GM12878 (cell line): Measurements from ENCODE around the gene EHBP1L1. TPM values are rescaled to one million over a fixed set of nuclear protein-coding genes. Genes with fewer than 3 reads are reported as not detected.
A peak's percentile ranks its signal among the peaks of the same experiment; 100 is the strongest.

Experiments used
- CBX5 ChIP-seq: sonication (generic); IDR thresholded peaks from 2 replicates; pipeline ENCODE4 v1.6.1; 2016; ENCODE audit warnings: low read depth, moderate library complexity, mild to moderate bottlenecking, inconsistent platforms
- CEBPZ ChIP-seq: fragments of 150-350 bp; IDR thresholded peaks from 2 replicates; pipeline ENCODE4 v1.6.1; 2016; ENCODE audit warnings: low read depth, low read length
- E2F4 ChIP-seq: IDR thresholded peaks from 2 replicates; pipeline ENCODE4 v1.6.1; 2012; ENCODE audit warnings: low read depth, low read length, improper control_type of control experiment
- EGR1 ChIP-seq, 2 experiments: IDR thresholded peaks; 1 replicate in 1 of 2; 2 replicates in 1 of 2; pipeline ENCODE4 v1.6.1; 2011 to 2012; ENCODE audit warnings: low read depth in 2 of 2, low read length in 2 of 2, borderline replicate concordance in 1 of 2, mild to moderate bottlenecking in 1 of 2, moderate library complexity in 1 of 2
- ELK1 ChIP-seq: IDR thresholded peaks from 2 replicates; pipeline ENCODE4 v1.6.1; 2012; ENCODE audit warnings: low read depth, low read length, improper control_type of control experiment
- EZH2 ChIP-seq: IDR thresholded peaks from 2 replicates; pipeline ENCODE4 v1.6.1; 2012; ENCODE audit warnings: low read depth, mild to moderate bottlenecking, control low read depth, inconsistent platforms, low read length, borderline replicate concordance; ENCODE audit not compliant: control insufficient read depth
- FOXM1 ChIP-seq: IDR thresholded peaks from 2 replicates; pipeline ENCODE4 v1.6.1; 2012; ENCODE audit warnings: low read depth, mild to moderate bottlenecking, inconsistent platforms, low read length, moderate library complexity
- IRF3 ChIP-seq: fragments of 450-650 bp; IDR thresholded peaks from 2 replicates; pipeline ENCODE4 v1.6.1; 2014; ENCODE audit warnings: mild to moderate bottlenecking
- NFIC ChIP-seq: IDR thresholded peaks from 2 replicates; pipeline ENCODE4 v1.6.1; 2012; ENCODE audit warnings: low read depth, mild to moderate bottlenecking, inconsistent platforms, low read length, moderate library complexity
- NFYA ChIP-seq: IDR thresholded peaks from 2 replicates; pipeline ENCODE4 v1.6.1; 2011; ENCODE audit warnings: low read depth, mild to moderate bottlenecking, low read length, improper control_type of control experiment, borderline replicate concordance
- PML ChIP-seq: IDR thresholded peaks from 2 replicates; pipeline ENCODE4 v1.6.1; 2012; ENCODE audit warnings: low read length, inconsistent platforms
- RUNX3 ChIP-seq: IDR thresholded peaks from 2 replicates; pipeline ENCODE4 v1.6.1; 2012; ENCODE audit warnings: low read length, inconsistent platforms
- SMAD1 ChIP-seq: fragments of 450-650 bp; IDR thresholded peaks from 2 replicates; pipeline ENCODE4 v1.6.1; 2018; ENCODE audit warnings: mild to moderate bottlenecking, low read depth; ENCODE audit not compliant: partially characterized antibody
- SRF ChIP-seq, 2 experiments: IDR thresholded peaks; 2 replicates each; pipeline ENCODE4 v1.6.1; 2011; ENCODE audit warnings: low read depth in 2 of 2, low read length in 2 of 2, mild to moderate bottlenecking in 1 of 2, moderate library complexity in 1 of 2
- STAT3 ChIP-seq: IDR thresholded peaks from 2 replicates; pipeline ENCODE4 v1.6.1; 2011; ENCODE audit warnings: low read depth, low read length, improper control_type of control experiment
- TARDBP ChIP-seq: IDR thresholded peaks from 2 replicates; pipeline ENCODE4 v1.6.1; 2016; ENCODE audit warnings: borderline replicate concordance
- USF1 ChIP-seq: IDR thresholded peaks from 2 replicates; pipeline ENCODE4 v1.6.1; 2011; ENCODE audit warnings: borderline replicate concordance, low read depth, mild to moderate bottlenecking, moderate library complexity, mixed read lengths, low read length; ENCODE audit not compliant: insufficient read depth; ENCODE audit errors: extremely low read length
- ZBTB11 ChIP-seq: fragments of 450-650 bp; formaldehyde crosslinking; IDR thresholded peaks from 2 replicates; pipeline ENCODE4 v1.5.0; 2022; ENCODE audit warnings: mild to moderate bottlenecking, missing genetic modification characterization
- polyA plus RNA-seq, 11 experiments: library from polyadenylated mRNA; depleted of rRNA in 4 of 11; unstranded in 6 of 11; stranded (reverse) in 5 of 11; fragments of >200 nt; fragmentation: Nextera tagmentation in 4 of 11; fragmentation: Illumina TruSeq in 1 of 11; extraction: Ambion mirVana in 4 of 11; extraction: Trizol in 1 of 11; gene quantifications; 1 replicate in 1 of 11; 2 replicates in 10 of 11; pipeline versions ENCODE4 v1.2.1 to v1.2.3, GENCODE V29; 2011 to 2016; ENCODE audit warnings: inconsistent platforms in 2 of 11, missing spikeins in 2 of 11, low read depth in 1 of 11
- total RNA-seq, 4 experiments: library from RNA; depleted of rRNA in 3 of 4; stranded (reverse); fragments of >200 nt in 3 of 4; fragmentation: Illumina TruSeq in 1 of 4; extraction: Trizol in 1 of 4; gene quantifications; 2 replicates each; pipeline versions ENCODE4 v1.2.1 to v1.2.3, GENCODE V29; 2013 to 2021

EHBP1L1 gene
- total and polyA plus RNA-seq, 10 of the 15 experiments (the other 5 are each of a cell fraction or from before 2014, with no cell fraction given): 0.06 to 99.4 (median 32.7) TPM

- TF ChIP-seq CEBPZ (no peak), STAT3 (no peak), USF1 (no peak), NFIC (no peak), EGR1 (IDR thresholded peaks at IDR 0.05; ENCODE audit: borderline replicate concordance in 1 of 2, low read depth in 2 of 2, low read length in 2 of 2) (peak in 1 of 2 experiments; percentile 92; a peak in 2 of 3 replicates), RUNX3 (no peak), SRF (IDR thresholded peaks at IDR 0.05; ENCODE audit: low read depth in 2 of 2, low read length in 2 of 2) (0 out of 4 replicates have a peak, but pooled peaks of 1 of the 2 experiments have one; percentile 18), E2F4 (no peak), NFYA (no peak), ELK1 (no peak), SMAD1 (no peak), CBX5 (no peak), FOXM1 (no peak), EZH2 (no peak), IRF3 (no peak), TARDBP (no peak), ZBTB11 (CRISPR knock-in tag) (no peak), PML (no peak)
Observed at GRCh38 chr11:65575568-65576231, at the start of gene EHBP1L1 (continued).
